PC-3 (cell line): ENCODE results near the gene INPP5F. TPM values are rescaled to one million over a fixed set of nuclear protein-coding genes. Genes with fewer than 3 reads are reported as not detected.

Experiments used
- ATAC-seq: fragments of 200-7000 bp; cut with Tn5 transposase; 2 replicates; pipeline ENCODE4 v1.9.1; 2020; ENCODE audit warnings: mild to moderate bottlenecking, moderate library complexity
- BruUV-seq: library from RNA; stranded (reverse); fragments of 400-500 nt; replicated peaks from 2 replicates; lab custom pipeline; 2021; lab: Mats Ljungman, UMichigan
- CTCF ChIA-PET: fragments of 300-600 bp; sonication (Branson Sonifier 250); formaldehyde crosslinking; loops from one replicate; lab custom pipeline; 2022; ENCODE audit warnings: antibody characterized with exemption; lab: Charles Lee
- POLR2A ChIA-PET: fragments of 300-600 bp; sonication (Branson Sonifier 250); formaldehyde crosslinking; loops from one replicate; lab custom pipeline; 2022; ENCODE audit warnings: antibody characterized with exemption; ENCODE audit not compliant: unreplicated experiment; lab: Charles Lee
- DNase-seq: peaks from one replicate; pipeline ENCODE4 v3.0.0-alpha.2; 2015
- H2AFZ ChIP-seq: fragments of 300-600 bp; sonication (generic); 2 replicates; pipeline ENCODE4 v1.6.0; 2016; ENCODE audit warnings: antibody characterized with exemption, low read length
- H3F3A ChIP-seq: fragments of 300-600 bp; sonication (generic); one replicate; pipeline ENCODE4 v1.6.0; 2017; ENCODE audit warnings: antibody characterized with exemption, low read length, control low read depth, mild to moderate bottlenecking; ENCODE audit not compliant: unreplicated experiment
- H3K27ac ChIP-seq: fragments of 300-600 bp; sonication (generic); 2 replicates; pipeline ENCODE4 v1.5.1; 2016; ENCODE audit warnings: mild to moderate bottlenecking, low read length
- H3K27me3 ChIP-seq: fragments of 300-600 bp; sonication (generic); 2 replicates; pipeline ENCODE4 v1.6.1; 2016; ENCODE audit warnings: low read length, mixed read lengths
- H3K36me3 ChIP-seq: fragments of 300-600 bp; sonication (generic); 2 replicates; pipeline ENCODE4 v1.6.1; 2016; ENCODE audit warnings: low read depth, mixed run types, low read length, mixed read lengths
- H3K4me1 ChIP-seq: fragments of 300-600 bp; sonication (generic); 2 replicates; pipeline ENCODE4 v1.5.1; 2016; ENCODE audit warnings: low read length; ENCODE audit not compliant: insufficient read depth
- H3K4me2 ChIP-seq: fragments of 300-600 bp; sonication (generic); 2 replicates; pipeline ENCODE4 v1.6.0; 2016; ENCODE audit warnings: low read length
- H3K4me3 ChIP-seq: fragments of 300-600 bp; sonication (generic); 2 replicates; pipeline ENCODE4 v1.5.1; 2016; ENCODE audit warnings: mild to moderate bottlenecking, low read length, mixed read lengths
- H3K79me2 ChIP-seq: fragments of 300-600 bp; sonication (generic); 2 replicates; pipeline ENCODE4 v1.6.1; 2017; ENCODE audit warnings: low read length, mixed read lengths
- H3K9ac ChIP-seq: fragments of 300-600 bp; sonication (generic); 2 replicates; pipeline ENCODE4 v1.6.0; 2016; ENCODE audit warnings: mild to moderate bottlenecking, low read length
- H3K9me2 ChIP-seq: fragments of 300-600 bp; sonication (generic); replicated peaks from 2 replicates; pipeline ENCODE4 v1.6.1; 2016; ENCODE audit warnings: mixed run types, low read length, mixed read lengths
- H3K9me3 ChIP-seq: fragments of 300-600 bp; sonication (generic); 2 replicates; pipeline ENCODE4 v1.6.1; 2016; ENCODE audit warnings: low read length, mixed read lengths
- H4K20me1 ChIP-seq: fragments of 300-600 bp; sonication (generic); 2 replicates; pipeline ENCODE4 v1.6.1; 2016; ENCODE audit warnings: low read length, mixed read lengths
- EZH2 ChIP-seq: fragments of 300-600 bp; sonication (generic); IDR thresholded peaks from one replicate; pipeline ENCODE4 v1.6.1; 2017; ENCODE audit warnings: antibody characterized with exemption, mild to moderate bottlenecking, low read length; ENCODE audit not compliant: unreplicated experiment
- EZH2phosphoT487 ChIP-seq: fragments of 300-600 bp; sonication (generic); IDR thresholded peaks from 2 replicates; pipeline ENCODE4 v1.6.1; 2018; ENCODE audit warnings: mild to moderate bottlenecking, antibody characterized with exemption, low read length, borderline replicate concordance
- intact Hi-C: fragments of 100-400 bp; cut with micrococcal nuclease; formaldehyde crosslinking; loops from 2 replicates; pipeline ENCODE4 v1.9.0; 2023
- total RNA-seq: library from RNA; depleted of rRNA; stranded (reverse); fragments of >200 nt; gene quantifications from 2 replicates; pipeline ENCODE4 v1.2.3, GENCODE V29; 2014
- TF ChIP-seq, protein P1 (sequence below): fragments of 300-600 bp; sonication (generic); conservative IDR thresholded peaks from 2 replicates; pipeline ENCODE4 v1.5.1; 2017; ENCODE audit warnings: antibody characterized with exemption, low read depth, mild to moderate bottlenecking, low read length

The INPP5F gene
- total RNA-seq, 1 experiment from 2014 or later, result 8.2 TPM

DNA sequence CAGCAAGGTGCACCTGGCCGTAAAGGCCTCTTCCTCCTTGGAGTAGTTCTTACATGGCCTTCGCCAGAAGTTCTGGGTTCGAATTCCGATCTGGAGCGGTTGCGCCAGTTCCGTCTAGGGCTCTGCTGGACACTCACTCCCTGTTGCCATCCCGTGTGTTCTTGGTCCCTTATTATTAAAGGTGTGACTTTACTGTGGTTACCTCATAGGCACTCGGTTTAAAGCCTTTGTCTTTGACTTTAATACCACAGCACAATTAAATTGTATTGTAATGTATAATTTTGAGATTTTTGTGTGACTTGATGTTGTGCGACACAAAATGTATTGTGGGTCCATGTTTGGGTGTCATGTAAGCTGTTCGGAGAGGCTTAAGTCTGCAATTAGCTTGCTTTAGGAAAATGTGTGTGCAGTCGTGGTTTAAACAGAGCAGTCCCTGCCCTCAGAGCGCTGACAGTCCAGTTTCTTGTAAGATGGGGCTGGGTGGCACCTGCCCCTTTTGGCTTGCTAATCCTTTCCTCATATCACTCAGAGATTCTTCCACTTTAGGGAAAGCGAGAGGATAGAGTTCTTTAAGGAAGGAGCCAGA is 919 bp downstream of the INPP5F start:
- Histone ChIP-seq H4K20me1 (peaks cover 8% of the 10 kb centered on the region; the same call in 1 of the 2 replicates), H3K36me3 (no peaks in the 10 kb centered on the region), H3K79me2 (peaks cover 37% of the 10 kb centered on the region), H3K4me1 (peaks cover 24% of the 10 kb centered on the region), H3K27ac (no peak overlapping the region), H3K9ac (peak overlapping the region; percentile 68), H3K9me2 (no peaks in the 10 kb centered on the region), H3F3A (no peaks in the 10 kb centered on the region), H3K27me3 (no peaks in the 10 kb centered on the region), H3K9me3 (no peaks in the 10 kb centered on the region), H3K4me2 (peak overlapping the region; percentile 93), H3K4me3 (peak overlapping the region; percentile 82), H2AFZ (peak overlapping the region; percentile 69; the same call in 1 of the 2 replicates)
- no TSS peak for BruUV-seq
- DNase-seq, result no peak
- intact Hi-C loops, result loop anchor here (1.0 to 5.0 kb wide), 2 partner anchors 40 to 129 kb away; partner anchors contain the start of gene TIAL1
- TF ChIP-seq EZH2phosphoT487 (no peak), EZH2 (no peak)
- POLR2A ChIA-PET, result no interaction called here
- CTCF ChIA-PET, result interaction anchor here (1.3 kb wide), 2 partner anchors 40 to 118 kb away, joined by 4 to 6 read pairs; no protein-coding TSS in a partner anchor
- no peak for ATAC-seq

DNA sequence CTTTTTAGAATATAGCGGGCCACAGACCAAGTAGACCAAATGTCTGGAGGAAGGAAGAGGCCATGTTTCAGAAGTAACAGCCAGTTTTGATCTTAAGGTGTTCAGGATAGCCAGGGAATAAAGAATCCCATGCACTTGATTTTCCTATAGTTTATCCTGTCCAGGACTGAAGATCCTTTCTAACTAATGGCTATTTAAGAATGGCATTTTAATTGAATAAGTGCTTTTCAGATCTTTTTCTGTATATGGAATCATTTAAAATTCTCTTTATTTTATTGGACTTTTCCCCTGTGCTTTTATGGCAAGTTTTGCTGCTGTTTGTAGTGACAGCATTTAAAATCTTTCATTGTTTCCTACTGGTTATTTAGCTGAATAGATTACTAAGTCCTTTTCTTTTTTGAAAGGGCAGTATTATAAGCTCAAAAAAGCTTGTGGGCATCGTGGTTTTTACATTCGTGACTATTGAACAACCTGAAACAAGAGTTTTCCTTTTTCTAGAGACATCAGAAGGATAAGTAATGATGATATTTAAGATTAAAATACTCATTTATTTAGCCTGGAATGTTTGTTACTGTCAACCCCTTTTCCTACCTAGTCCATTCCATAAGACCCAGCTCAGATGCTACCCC is 2.4 kb downstream of the INPP5F start:
- Histone ChIP-seq H3K9me2 (no peaks in the 10 kb centered on the region), H3K27me3 (no peaks in the 10 kb centered on the region), H4K20me1 (peaks cover 8% of the 10 kb centered on the region; the same call in 1 of the 2 replicates), H3K4me2 (peak overlapping the region; percentile 33; the same call in 1 of the 2 replicates), H3K27ac (no peak overlapping the region), H3K4me3 (no peak overlapping the region), H2AFZ (no peak overlapping the region), H3F3A (no peaks in the 10 kb centered on the region), H3K9ac (no peak overlapping the region), H3K9me3 (no peaks in the 10 kb centered on the region), H3K4me1 (peaks cover 24% of the 10 kb centered on the region), H3K79me2 (peaks cover 43% of the 10 kb centered on the region), H3K36me3 (no peaks in the 10 kb centered on the region)
- no TSS peak for BruUV-seq
- ChIA-PET POLR2A (no interaction called here), CTCF (no interaction called here)
- ATAC-seq (no peak), DNase-seq (no peak)
- intact Hi-C loops, result loop anchor here (5.0 kb wide), 1 partner anchor 131 kb away; the partner anchor contains the start of gene TIAL1
- TF ChIP-seq EZH2 (no peak), EZH2phosphoT487 (no peak)
- TF ChIP-seq, protein P1, sequence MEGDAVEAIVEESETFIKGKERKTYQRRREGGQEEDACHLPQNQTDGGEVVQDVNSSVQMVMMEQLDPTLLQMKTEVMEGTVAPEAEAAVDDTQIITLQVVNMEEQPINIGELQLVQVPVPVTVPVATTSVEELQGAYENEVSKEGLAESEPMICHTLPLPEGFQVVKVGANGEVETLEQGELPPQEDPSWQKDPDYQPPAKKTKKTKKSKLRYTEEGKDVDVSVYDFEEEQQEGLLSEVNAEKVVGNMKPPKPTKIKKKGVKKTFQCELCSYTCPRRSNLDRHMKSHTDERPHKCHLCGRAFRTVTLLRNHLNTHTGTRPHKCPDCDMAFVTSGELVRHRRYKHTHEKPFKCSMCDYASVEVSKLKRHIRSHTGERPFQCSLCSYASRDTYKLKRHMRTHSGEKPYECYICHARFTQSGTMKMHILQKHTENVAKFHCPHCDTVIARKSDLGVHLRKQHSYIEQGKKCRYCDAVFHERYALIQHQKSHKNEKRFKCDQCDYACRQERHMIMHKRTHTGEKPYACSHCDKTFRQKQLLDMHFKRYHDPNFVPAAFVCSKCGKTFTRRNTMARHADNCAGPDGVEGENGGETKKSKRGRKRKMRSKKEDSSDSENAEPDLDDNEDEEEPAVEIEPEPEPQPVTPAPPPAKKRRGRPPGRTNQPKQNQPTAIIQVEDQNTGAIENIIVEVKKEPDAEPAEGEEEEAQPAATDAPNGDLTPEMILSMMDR, result no peak

DNA sequence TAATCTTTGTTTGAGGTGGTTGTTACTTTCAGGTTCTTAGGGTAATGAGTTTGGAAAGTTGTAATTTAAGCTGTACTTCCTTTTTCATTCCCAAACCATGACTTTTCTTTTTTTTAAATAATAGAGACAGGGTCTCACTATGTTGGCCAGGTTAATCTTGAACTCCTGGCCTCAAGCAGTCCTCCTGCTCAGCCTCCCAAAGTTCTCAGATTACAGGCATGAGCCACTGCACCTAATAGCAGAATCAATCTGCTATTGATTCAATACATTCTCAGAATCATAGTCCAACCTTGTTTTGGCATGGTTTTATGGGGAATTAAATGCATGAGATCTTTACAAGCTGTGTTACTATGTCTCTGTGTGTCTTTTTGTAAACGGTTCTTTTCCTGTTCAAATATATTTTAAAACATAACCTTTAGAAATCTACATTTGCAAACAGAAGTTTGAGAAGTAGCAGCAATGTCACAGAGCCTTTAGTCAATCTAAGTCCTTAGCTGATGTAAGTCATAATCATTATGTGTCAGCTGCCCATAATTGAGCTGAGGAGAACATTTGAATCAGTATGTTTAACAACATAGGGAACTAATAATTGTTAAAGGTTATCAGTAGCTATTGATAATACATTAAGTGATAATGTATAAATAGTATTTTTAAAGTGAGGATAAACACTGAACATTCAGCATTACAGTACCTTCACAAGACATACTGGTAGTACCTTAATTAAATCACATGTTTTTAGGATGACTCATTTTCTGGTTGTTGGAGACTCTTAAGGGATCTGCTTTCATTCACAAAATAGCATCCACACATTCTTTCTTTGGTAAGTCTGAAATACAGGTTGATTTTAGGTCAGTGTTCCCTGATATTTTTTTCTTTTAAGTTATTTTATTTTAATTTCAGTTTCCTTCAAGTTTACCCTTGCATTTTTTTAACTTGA is 8.8 kb downstream of the INPP5F start:
- no peak overlapping the region for H3K9ac ChIP-seq
- no peaks in the 10 kb centered on the region for H3K36me3 ChIP-seq
- intact Hi-C loops, result no loop called here
- POLR2A ChIA-PET, result no interaction called here
- CTCF ChIA-PET, result interaction anchor here (0.7 kb wide), 1 partner anchor 125 kb away, joined by 3 read pairs; no protein-coding TSS in a partner anchor
- H3K9me2 ChIP-seq, result no peaks in the 10 kb centered on the region
- no peak overlapping the region for H3K4me2 ChIP-seq
- H3K79me2 ChIP-seq, result peaks cover 38% of the 10 kb centered on the region
- no TSS peak for BruUV-seq
- peaks cover 26% of the 10 kb centered on the region for H3K4me1 ChIP-seq
- H3K4me3 ChIP-seq, result no peak overlapping the region
- DNase-seq, result peak; percentile 60
- TF ChIP-seq EZH2phosphoT487 (no peak), EZH2 (no peak)
- TF ChIP-seq, protein P1, result no peak
- no peak overlapping the region for H2AFZ ChIP-seq
- H4K20me1 ChIP-seq, result no peaks in the 10 kb centered on the region
- H3K27me3 ChIP-seq, result no peaks in the 10 kb centered on the region
- no peaks in the 10 kb centered on the region for H3F3A ChIP-seq
- H3K27ac ChIP-seq, result no peak overlapping the region
- no peaks in the 10 kb centered on the region for H3K9me3 ChIP-seq
- ATAC-seq, result peak; percentile 70
